Astrocyte (in vitro differentiated cells and primary cell): ENCODE results near the gene CD300LD.

Experiments
- CTCF ChIP-seq: IDR thresholded peaks from 2 replicates; pipeline ENCODE4 v1.5.1; 2011; ENCODE audit warnings: low read depth, mild to moderate bottlenecking, inconsistent platforms, low read length, moderate library complexity; ENCODE audit not compliant: insufficient read depth
- EZH2 ChIP-seq: IDR thresholded peaks from 2 replicates; pipeline ENCODE4 v1.6.1; 2012; ENCODE audit warnings: mild to moderate bottlenecking, low read length, inconsistent platforms; ENCODE audit not compliant: insufficient read depth

DNA sequence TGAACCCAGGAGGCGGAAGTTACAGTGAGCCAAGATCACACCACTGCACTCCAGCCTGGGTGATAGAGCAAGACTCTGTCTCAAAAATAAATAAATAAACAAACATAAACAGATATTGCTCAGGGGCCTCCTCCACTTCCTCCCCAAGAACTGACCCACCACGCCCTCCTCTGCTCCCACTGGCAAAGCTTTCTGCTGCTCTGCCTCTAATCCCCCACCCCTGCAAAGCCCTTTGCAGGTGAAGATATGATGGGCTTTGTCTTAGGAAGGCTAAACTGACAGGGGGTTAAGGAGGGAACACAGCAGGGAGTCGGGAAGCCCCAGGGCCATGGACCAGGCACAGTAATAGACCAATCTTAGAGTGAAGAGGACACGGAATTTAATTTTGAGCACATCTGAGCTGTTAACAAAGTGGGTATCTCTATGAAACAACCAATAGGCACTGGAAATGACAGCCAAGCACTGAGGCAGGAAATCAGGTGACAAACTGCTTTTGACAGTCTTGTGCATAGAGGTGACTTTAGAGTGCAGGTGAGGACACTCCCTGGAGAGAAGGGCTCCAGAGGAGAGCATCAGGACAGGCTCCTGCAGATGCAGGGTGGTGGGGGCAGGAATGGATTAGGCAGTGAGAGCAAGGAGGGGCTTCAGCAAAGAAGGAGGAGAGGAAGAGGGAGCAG, 6.4 kb upstream of the CD300LD start:
- TF ChIP-seq CTCF (no peak), EZH2 (no peak)
